Measurements from ENCODE around the gene AASDH.

AASDH gene, protein sequence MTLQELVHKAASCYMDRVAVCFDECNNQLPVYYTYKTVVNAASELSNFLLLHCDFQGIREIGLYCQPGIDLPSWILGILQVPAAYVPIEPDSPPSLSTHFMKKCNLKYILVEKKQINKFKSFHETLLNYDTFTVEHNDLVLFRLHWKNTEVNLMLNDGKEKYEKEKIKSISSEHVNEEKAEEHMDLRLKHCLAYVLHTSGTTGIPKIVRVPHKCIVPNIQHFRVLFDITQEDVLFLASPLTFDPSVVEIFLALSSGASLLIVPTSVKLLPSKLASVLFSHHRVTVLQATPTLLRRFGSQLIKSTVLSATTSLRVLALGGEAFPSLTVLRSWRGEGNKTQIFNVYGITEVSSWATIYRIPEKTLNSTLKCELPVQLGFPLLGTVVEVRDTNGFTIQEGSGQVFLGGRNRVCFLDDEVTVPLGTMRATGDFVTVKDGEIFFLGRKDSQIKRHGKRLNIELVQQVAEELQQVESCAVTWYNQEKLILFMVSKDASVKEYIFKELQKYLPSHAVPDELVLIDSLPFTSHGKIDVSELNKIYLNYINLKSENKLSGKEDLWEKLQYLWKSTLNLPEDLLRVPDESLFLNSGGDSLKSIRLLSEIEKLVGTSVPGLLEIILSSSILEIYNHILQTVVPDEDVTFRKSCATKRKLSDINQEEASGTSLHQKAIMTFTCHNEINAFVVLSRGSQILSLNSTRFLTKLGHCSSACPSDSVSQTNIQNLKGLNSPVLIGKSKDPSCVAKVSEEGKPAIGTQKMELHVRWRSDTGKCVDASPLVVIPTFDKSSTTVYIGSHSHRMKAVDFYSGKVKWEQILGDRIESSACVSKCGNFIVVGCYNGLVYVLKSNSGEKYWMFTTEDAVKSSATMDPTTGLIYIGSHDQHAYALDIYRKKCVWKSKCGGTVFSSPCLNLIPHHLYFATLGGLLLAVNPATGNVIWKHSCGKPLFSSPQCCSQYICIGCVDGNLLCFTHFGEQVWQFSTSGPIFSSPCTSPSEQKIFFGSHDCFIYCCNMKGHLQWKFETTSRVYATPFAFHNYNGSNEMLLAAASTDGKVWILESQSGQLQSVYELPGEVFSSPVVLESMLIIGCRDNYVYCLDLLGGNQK

GRCh38 chr4:56387023-56388001 is at the start of gene AASDH:
Gene AASDH, minus strand, starts transcription at chr4:56387491. Its CDS starts 3,192 bp downstream, at chr4:56384299.
- peak; percentile 94 for DNase-seq

DNA sequence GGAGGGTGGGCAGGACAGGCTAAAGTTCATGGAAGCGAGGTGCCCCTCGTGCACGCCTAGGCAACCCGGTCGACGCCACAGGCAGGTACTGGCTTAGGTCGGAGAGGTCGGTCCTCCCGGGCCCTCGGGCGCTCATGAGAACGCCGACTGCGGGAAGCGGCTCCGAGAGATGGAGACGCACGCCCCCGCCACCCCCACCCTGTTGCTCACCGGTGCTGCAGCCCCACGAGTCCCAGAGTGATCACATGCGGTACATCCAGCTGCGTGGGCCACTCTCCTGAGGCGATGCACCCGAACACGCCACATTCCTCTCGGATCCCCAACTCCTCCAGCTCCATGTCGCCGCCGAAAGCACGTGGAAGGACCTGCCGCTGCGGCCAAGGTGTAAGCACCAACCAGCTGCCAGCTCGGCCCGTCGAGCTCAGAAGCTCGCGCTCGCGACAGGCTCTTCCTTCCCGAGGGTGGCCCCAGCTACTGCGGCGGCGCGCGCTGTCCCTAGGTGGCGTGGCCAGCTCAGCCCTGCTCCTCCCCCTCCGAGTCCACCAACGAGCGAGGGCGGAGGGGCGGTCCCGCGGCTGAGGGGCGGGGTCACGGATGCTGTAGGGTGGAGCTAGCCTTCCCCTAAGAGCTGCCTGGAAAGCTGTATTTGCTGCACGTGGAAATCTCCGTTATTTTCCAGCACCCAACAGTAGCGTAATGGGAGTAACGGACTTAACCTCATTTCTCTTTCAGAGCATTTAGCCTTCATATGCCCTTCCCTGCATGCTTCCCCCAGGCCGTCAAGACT is 48.0 kb upstream of the AASDH start, which contains the start of gene PPAT:
Gene PPAT, minus strand, starts transcription at position 476 of the 787 bp plus-strand sequence. Its CDS starts 138 bp downstream, at position 338.
- peak; percentile 98 for DNase-seq

GRCh38 chr4:56434599-56435139 is 47.4 kb upstream of the AASDH start:
- peak; percentile 36 for DNase-seq

GRCh38 chr4:56433280-56433679 is 46.0 kb upstream of the AASDH start:
- DNase-seq: no peak

DNA sequence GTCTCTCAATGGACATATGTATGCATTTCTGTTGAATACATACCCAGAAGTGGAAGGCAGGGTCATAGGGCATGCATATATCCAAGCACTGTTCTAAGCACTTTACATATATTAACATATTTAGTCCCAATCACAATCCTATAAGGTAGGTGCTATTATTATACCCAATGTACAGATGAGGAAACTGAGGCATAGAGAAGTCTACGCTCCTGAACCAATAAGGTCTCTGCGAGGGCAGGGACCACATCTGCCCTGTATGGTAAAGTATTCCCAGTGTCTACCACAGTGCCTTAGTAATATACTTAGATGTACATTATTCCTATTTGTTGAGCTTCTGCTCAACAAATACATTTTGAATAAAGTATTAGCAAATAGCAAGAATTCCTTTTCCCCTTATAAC is 42.9 kb upstream of the AASDH start:
- no peak for DNase-seq

DNA sequence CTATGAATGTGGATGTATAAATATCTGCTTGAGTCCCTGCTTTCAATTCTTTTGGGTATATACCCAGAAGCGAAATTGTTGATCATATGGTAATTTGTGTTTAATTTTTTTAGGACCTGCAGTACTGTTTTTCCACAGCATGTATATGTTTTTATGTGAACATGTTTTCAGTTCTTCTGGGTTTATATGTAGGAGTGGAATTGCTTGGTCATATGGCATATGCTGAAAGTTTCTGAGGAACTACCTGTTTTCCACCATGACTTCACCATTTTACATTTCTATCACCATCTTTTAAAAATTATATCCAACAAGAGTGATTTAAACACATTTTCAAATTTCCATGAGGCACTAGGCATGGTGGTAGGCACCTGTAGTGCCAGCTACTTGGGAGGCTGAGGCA is 39.9 kb upstream of the AASDH start:
- DNase-seq: no peak

DNA sequence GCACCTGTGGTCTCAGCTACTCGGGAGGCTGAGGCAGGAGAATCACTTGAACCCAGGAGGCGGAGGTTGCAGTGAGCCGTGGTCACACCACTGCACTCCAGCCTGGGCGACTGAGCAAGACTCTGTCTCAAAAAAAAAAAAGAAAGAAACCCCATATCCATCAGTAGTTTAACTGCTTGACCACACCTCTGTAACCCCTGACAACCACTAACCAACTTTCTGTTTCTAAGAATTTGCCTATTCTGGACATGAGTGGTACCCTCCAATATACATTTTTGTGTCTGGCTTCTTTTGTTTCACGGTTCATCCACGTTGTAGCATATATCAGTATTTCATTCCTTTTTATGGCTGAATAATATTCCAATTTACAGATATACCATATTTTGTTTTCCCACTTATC is 39.0 kb upstream of the AASDH start:
- no peak for DNase-seq

DNA sequence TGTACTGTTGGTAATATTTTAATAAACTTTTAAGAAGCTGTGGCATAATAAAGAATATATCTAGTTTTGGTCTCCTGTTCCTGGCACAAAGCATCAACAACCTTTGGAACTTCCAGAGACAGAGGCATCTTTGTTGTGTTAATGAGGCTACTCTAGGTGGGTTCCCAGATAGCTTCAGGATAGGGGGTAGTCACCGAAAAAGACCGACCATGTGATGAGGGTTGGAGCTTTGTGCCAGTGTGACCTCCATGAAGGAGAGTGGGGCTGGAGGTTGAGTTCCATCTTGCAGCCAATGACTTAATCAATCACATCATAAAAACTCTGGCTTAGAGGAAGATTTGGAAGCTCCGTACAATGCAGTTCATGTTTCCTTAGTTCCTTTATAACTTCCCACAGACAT is 38.2 kb upstream of the AASDH start:
- no peak for DNase-seq

- peak; percentile 19 for DNase-seq
Observed at GRCh38 chr4:56424697-56425514, 37.6 kb upstream of the AASDH start.

DNA sequence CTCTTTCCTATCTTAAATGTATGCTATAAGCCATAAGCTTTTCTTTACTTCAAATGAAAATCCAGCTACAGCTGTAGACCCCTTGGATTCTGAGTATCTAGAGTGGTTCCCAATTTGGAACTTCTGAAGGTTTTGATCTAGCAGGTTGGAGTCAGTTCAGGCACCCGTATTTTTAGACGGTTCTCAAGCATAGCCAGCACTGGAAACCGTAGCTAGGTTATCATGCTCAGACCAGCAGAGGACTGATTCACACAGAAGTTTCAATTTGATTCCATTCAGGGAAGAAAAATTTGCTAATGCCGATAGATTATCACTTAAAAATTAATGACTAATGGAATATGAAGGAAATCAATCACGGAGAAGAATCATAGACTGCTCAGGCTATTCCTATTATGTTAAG is 36.9 kb upstream of the AASDH start:
- DNase-seq: no peak

GRCh38 chr4:56417396-56417795 is 30.1 kb upstream of the AASDH start:
- no peak for DNase-seq

DNA sequence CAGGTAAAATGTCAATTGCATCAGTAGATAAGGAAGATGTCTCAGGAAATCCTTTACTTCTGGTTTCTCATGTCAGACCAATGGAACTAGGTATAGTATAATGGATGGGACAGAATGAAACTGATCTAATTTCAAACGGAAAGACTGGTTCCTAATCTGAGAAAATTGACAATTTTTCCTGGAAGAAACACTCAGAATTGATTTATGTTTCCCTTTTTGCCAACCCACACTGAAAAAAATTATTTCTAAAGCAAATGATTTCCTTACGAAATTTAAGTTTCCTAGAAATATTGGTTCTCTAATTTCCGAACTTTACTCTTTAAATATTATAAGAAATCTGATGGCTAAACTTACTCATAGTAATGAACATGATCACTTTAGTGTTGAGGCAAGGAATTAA is 29.1 kb upstream of the AASDH start:
- DNase-seq: no peak

DNA sequence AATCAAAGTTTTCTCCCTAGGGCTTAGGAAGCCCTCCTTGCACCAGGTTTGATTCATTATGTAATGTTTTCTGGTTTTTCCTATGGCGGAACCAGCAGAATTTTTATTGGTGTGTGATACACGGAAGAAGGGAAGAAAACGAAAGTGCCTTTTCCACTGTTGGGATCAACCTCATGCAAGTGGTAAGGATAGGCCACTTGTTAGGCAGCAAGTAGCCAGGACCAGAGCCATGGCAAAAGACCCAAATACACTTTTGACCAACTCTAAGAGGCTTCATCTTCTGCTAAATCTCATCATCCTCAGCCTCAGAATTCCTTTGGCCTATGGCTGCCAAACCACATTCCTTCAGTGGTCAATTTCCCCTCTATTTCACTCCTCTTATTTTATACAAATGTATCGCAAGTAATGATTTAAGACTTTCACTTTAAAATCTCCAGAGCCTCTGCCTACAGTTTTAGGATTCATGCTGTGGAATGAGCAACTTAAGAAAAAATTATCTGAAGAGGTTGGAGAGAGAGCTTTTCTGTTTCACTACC is 26.9 kb upstream of the AASDH start:
- DNase-seq: no peak

GRCh38 chr4:56410247-56411062 is 23.2 kb upstream of the AASDH start:
- no peak for DNase-seq

GRCh38 chr4:56409511-56410090 is 22.3 kb upstream of the AASDH start:
- DNase-seq: no peak

- DNase-seq: no peak
Observed at GRCh38 chr4:56408978-56409377, 21.7 kb upstream of the AASDH start.

DNA sequence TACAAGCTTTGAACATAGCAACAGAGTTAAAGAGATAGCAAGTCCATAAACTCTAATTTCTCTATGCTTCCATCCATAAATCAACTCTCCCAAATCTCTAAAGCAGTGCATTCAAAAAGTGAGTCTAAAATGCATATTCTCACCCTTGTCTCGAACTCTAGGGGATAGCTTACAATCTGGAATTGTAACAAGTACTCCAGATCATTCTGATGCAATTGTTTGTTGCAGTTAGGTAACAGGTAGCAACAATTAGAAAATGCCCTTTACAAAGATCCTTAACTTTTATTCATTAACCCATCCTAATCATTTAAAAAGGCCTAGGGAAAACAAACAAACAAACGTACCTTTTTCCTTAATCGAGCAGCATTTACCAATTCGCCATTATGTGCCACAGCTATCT is 18.9 kb upstream of the AASDH start:
- DNase-seq: no peak

GRCh38 chr4:56405016-56405415 is 17.7 kb upstream of the AASDH start:
- no peak for DNase-seq

GRCh38 chr4:56400560-56400959 is 13.3 kb upstream of the AASDH start:
- DNase-seq: no peak

All from activated naive CD4-positive, alpha-beta T cell treated with anti-CD3 and anti-CD28 coated beads, Interleukin-2, amount 50 U/mL, for 16 hours (primary cell).